ENCODE measurements around the gene SRD5A1. TPM values are rescaled to one million over a fixed set of nuclear protein-coding genes. Genes with fewer than 3 reads are reported as not detected.
"Not testable (repeated sequence)": the region's sequence is repeated elsewhere in the genome, so short reads cannot be mapped to it uniquely, and the experiment has no call there.

SRD5A1 gene
- total RNA-seq, 1 experiment from 2014 or later = 30.4 TPM

- TF ChIP-seq CTCF (IDR thresholded peaks at IDR 0.05) (no peak), SIN3A (IDR thresholded peaks at IDR 0.05; ENCODE audit: borderline replicate concordance, insufficient read depth, low read depth, low read length) (no peak), TCF7L2 (IDR thresholded peaks at IDR 0.05; ENCODE audit: low read depth, low read length) (no peak), REST (IDR thresholded peaks at IDR 0.05; ENCODE audit: insufficient read depth in 1 of 2, low read depth in 2 of 2, low read length in 1 of 2) (no peak), POLR2AphosphoS5 (IDR thresholded peaks at IDR 0.05; ENCODE audit: low read depth, low read length) (no peak)
- Histone ChIP-seq H3K9me3 (ENCODE audit: control insufficient read depth, insufficient read depth, low read depth, low read length) (no peaks in the 10 kb centered on the region), H3K27me3 (ENCODE audit: control insufficient read depth, insufficient read depth, low read length) (no peaks in the 10 kb centered on the region), H3K4me3 (ENCODE audit: low read depth in 2 of 2, low read length in 2 of 2) (no peak overlapping the region), H3K36me3 (ENCODE audit: control insufficient read depth, insufficient read depth, low read length) (no peaks in the 10 kb centered on the region), H3K27ac (ENCODE audit: low read length) (no peak overlapping the region), H3K4me1 (ENCODE audit: control insufficient read depth, insufficient read depth, low read length) (no peaks in the 10 kb centered on the region)
- DNase-seq (ENCODE audit: low read depth, low spot score) = no peak
- POLR2A ChIA-PET = no interaction called here
- ATAC-seq = no peak
- in situ Hi-C loops (cut with HindIII; ENCODE audit: low pct_unique_long_range_greater_than_20kb, low sequenced_read_pairs) (no loop called here), intact Hi-C loops (cut with micrococcal nuclease; ENCODE audit: unreplicated experiment) (no loop called here)
- CTCF ChIA-PET = no interaction called here
- no TSS peak for BruUV-seq (replicated peaks)
These were observed 33.5 kb downstream of the SRD5A1 start for GRCh38 chr5:6666762-6667161.

GRCh38 chr5:6667648-6668047 lies 34.4 kb downstream of the SRD5A1 start:
- H3K27me3 ChIP-seq (ENCODE audit: control insufficient read depth, insufficient read depth, low read length) = no peaks in the 10 kb centered on the region
- no peaks in the 10 kb centered on the region for H3K36me3 ChIP-seq (ENCODE audit: control insufficient read depth, insufficient read depth, low read length)
- H3K4me1 ChIP-seq (ENCODE audit: control insufficient read depth, insufficient read depth, low read length) = no peaks in the 10 kb centered on the region
- TF ChIP-seq POLR2AphosphoS5 (IDR thresholded peaks at IDR 0.05; ENCODE audit: low read depth, low read length) = no peak
- no peak for TF ChIP-seq TCF7L2 (IDR thresholded peaks at IDR 0.05; ENCODE audit: low read depth, low read length)
- TF ChIP-seq SIN3A (IDR thresholded peaks at IDR 0.05; ENCODE audit: borderline replicate concordance, insufficient read depth, low read depth, low read length) = no peak
- H3K9me3 ChIP-seq (ENCODE audit: control insufficient read depth, insufficient read depth, low read depth, low read length) = no peaks in the 10 kb centered on the region
- intact Hi-C loops (cut with micrococcal nuclease; ENCODE audit: unreplicated experiment) (no loop called here), in situ Hi-C loops (cut with HindIII; ENCODE audit: low pct_unique_long_range_greater_than_20kb, low sequenced_read_pairs) (no loop called here)
- ChIA-PET POLR2A (no interaction called here), CTCF (no interaction called here)
- no peak overlapping the region for H3K4me3 ChIP-seq (ENCODE audit: low read depth in 2 of 2, low read length in 2 of 2)
- DNase-seq (ENCODE audit: low read depth, low spot score) (no peak), ATAC-seq (no peak)
- H3K27ac ChIP-seq (ENCODE audit: low read length) = no peak overlapping the region
- no TSS peak for BruUV-seq (replicated peaks)

GRCh38 chr5:6668717-6669116 lies 35.5 kb downstream of the SRD5A1 start:
- in situ Hi-C loops (cut with HindIII; ENCODE audit: low pct_unique_long_range_greater_than_20kb, low sequenced_read_pairs); H3K4me1 ChIP-seq (ENCODE audit: control insufficient read depth, insufficient read depth, low read length); H3K27me3 ChIP-seq (ENCODE audit: control insufficient read depth, insufficient read depth, low read length); CTCF ChIA-PET; H3K27ac ChIP-seq (ENCODE audit: low read length); H3K9me3 ChIP-seq (ENCODE audit: control insufficient read depth, insufficient read depth, low read depth, low read length); ATAC-seq; BruUV-seq (replicated peaks); intact Hi-C loops (cut with micrococcal nuclease; ENCODE audit: unreplicated experiment); POLR2A ChIA-PET; H3K36me3 ChIP-seq (ENCODE audit: control insufficient read depth, insufficient read depth, low read length); H3K4me3 ChIP-seq (ENCODE audit: low read depth in 2 of 2, low read length in 2 of 2); DNase-seq (ENCODE audit: low read depth, low spot score): not testable (repeated sequence)

All from Panc1 (cell line).